ENCODE results near the gene ERVV-1.
A peak's percentile ranks its signal among the peaks of the same experiment; 100 is the strongest.
"Not testable (repeated sequence)": the region's sequence is repeated elsewhere in the genome, so short reads cannot be mapped to it uniquely, and the experiment has no call there.

The ERVV-1 gene

GRCh38 chr19:53028306-53028705, 14.6 kb downstream of the ERVV-1 start:
- DNase-seq: not testable (repeated sequence)

- no peak for DNase-seq
Observed at GRCh38 chr19:53034054-53034453, 20.3 kb downstream of the ERVV-1 start.

- DNase-seq: no peak
Observed at GRCh38 chr19:53034948-53035675, 21.4 kb downstream of the ERVV-1 start.

DNA sequence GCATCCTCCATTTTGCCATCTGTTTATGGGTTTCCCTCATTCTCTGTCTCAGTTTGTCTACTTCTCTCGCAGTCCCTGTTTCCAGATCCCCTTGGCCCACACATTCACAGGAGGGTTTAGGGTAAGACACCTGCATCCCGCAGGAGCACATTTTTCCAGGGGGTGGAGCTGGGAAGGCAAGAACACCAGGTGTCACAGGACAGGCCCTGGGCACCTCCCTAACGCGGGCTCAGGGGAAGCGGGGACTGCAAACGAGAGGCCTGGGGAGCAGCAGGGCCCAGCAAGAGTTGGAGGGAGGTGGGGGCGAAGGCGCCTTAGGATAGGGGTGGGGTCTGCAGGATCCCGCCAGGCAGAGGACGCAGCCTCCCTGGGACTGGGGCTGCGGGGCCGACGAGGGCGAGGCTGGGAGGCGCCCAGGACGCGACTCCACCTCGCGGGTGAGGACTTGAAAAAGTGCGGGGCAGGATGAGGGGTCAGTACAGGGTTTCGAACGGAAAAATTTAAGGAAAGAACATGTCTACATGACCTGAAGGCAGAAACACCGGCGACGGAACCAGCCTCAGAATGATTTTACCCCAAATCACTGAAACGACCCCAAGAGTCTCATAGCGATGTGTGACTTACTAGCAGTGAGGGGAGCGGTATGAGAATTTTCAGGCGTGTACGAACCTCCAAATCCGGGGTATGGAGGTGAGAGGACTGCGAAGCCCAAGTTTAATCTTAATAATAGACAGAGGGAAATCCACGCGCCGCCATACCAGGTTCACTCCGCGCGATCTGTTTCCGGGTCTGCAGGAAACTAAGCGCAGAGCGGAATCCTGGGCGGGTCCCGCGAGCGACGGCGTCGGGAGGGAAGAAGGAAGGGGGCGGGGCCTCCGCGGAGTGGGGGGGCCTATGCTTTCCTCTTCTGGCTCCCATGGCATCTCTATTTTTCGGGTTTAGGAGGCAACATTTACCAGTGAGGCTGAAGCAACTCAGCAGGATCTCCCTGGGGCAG, 23.7 kb downstream of the ERVV-1 start:
- peak; percentile 12 for DNase-seq

DNA sequence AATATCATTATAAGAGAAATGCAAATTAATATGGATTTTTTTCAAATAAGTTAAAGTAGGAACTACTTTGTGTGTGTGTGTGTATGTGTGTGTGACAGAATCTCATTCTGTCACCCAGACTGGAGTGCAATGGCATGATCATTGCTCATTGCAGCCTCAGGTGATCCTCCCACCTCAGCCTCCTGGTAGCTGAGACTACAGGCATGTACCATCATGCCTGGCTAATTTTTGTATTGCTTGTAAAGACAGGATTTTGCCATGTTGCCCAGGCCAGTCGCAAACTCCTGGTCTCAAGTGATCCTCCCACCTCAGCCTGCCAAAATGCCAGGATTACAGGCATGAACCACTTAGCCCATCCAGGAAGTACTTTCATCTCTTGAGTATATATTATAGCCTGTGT, 27.6 kb downstream of the ERVV-1 start:
- DNase-seq: no peak

- no peak for DNase-seq
Observed at GRCh38 chr19:53045536-53045935, 31.8 kb downstream of the ERVV-1 start.

DNA sequence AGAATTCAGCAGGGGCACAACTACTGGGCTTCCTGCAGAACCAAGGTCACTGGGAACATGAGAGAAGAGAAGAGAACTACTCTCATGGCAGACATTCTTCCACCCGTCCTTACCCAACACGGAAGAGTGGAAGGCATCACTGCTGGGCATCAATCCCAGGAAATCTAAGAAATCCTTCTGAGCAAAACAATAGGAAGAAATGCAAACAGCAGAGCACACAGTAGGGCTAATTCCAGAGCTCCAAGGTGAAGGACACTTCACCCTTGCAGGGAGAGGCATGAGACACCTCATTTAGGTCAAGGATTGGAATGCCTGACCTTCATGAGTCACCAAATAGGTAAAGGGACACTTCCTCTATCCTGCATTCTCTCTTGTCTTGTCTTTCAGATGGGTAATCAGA, 33.7 kb downstream of the ERVV-1 start:
- no peak for DNase-seq

GRCh38 chr19:53055117-53055516, 41.4 kb downstream of the ERVV-1 start:
- DNase-seq: no peak

DNA sequence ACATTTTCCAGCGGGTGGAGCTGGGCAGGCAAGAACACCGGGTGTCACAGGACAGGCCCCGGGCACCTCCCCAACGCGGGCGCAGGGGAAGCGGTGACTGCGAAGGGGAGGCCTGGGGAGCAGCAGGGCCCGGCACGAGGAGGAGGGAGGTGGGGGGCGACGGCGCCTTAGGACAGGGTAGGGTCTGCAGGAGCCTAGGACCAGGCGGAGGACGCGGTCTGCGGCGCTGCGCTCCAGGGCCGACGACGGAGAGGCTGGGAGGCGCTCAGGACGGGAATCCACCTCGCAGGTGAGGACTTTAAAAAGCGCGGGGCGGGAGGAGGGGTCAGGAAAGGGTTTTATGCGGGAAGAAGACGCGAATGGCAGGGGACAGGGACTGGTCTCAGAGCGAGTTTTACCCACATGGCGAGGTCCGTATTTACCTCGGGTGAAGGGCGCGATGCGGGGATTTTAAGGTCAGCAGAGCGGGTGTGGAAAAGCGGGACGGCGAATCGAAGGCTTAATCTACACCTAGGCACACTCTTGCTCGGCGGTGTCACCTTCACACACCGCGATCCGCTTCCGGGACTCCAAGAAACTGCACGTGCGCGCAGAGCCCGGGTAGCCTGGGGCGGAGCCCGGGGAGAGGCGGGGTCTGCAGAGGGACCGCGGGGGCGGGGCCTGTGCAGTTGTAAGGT, 44.3 kb downstream of the ERVV-1 start:
- DNase-seq: no peak

Data from fibroblast of skin of abdomen (primary cell).